SK-N-SH (cell line): Measurements from ENCODE around the gene PPARD. TPM values are rescaled to one million over a fixed set of nuclear protein-coding genes. Genes with fewer than 3 reads are reported as not detected.

Experiments
- CTCF ChIA-PET: fragments of 300-600, 350-600 bp; formaldehyde crosslinking; extraction: SDS; loops from one replicate; lab custom pipeline; 2021; lab: Yijun Ruan, JAX
- POLR2A ChIA-PET: fragments of 350-600 bp; sonication (Branson Sonifier 250); formaldehyde crosslinking; extraction: SDS; loops from one replicate; lab custom pipeline; 2020; ENCODE audit warnings: antibody characterized with exemption, inconsistent platforms; lab: Yijun Ruan, JAX
- DNase-seq: peaks from one replicate; pipeline ENCODE4 v3.0.0; 2012
- H2AFZ ChIP-seq: fragments of 200-600 bp; sonication (generic); 2 replicates; pipeline ENCODE4 v1.8.1; 2016; ENCODE audit warnings: antibody characterized with exemption, mild to moderate bottlenecking, low read depth
- H3F3A ChIP-seq: fragments of 200-600 bp; sonication (generic); replicated peaks from 2 replicates; pipeline ENCODE3; 2016; ENCODE audit warnings: antibody characterized with exemption, mild to moderate bottlenecking; ENCODE audit not compliant: insufficient read depth
- H3K27ac ChIP-seq, 2 experiments: fragments of 200-500 bp in 1 of 2; fragments of 200-600 bp in 1 of 2; sonication (Bioruptor generic) in 1 of 2; sonication (generic), shearing (Covaris generic) in 1 of 2; 2 replicates each; pipeline versions ENCODE4 v1.5.1 to v1.6.1; 2014 to 2016; ENCODE audit warnings: low read depth in 2 of 2, inconsistent platforms in 1 of 2, low read length in 1 of 2, mild to moderate bottlenecking in 1 of 2, mixed read lengths in 1 of 2
- H3K27me3 ChIP-seq: fragments of 200-600 bp; sonication (generic), shearing (Covaris generic); 2 replicates; pipeline ENCODE4 v1.6.1; 2016; ENCODE audit warnings: mixed run types; ENCODE audit not compliant: insufficient read depth
- H3K36me3 ChIP-seq, 2 experiments: fragments of 200-500 bp in 1 of 2; fragments of 200-600 bp in 1 of 2; sonication (Bioruptor generic) in 1 of 2; sonication (generic) in 1 of 2; replicated peaks in 1 of 2; 2 replicates each; pipeline versions ENCODE3 to v1.5.1; 2014 to 2016; ENCODE audit warnings: low read length in 1 of 2, mild to moderate bottlenecking in 1 of 2; ENCODE audit not compliant: insufficient read depth in 2 of 2, control insufficient read depth in 1 of 2
- H3K4me1 ChIP-seq, 2 experiments: fragments of 200-500 bp in 1 of 2; fragments of 200-600 bp in 1 of 2; sonication (Bioruptor generic) in 1 of 2; sonication (generic), shearing (Covaris generic) in 1 of 2; 2 replicates each; pipeline versions ENCODE4 v1.5.1 to v1.6.1; 2014 to 2016; ENCODE audit warnings: low read depth in 1 of 2, low read length in 1 of 2, mixed run types in 1 of 2; ENCODE audit not compliant: insufficient read depth in 2 of 2, control insufficient read depth in 1 of 2
- H3K4me2 ChIP-seq: fragments of 200-600 bp; sonication (generic), shearing (Covaris generic); 2 replicates; pipeline ENCODE4 v1.6.1; 2017; ENCODE audit warnings: mixed run types
- H3K4me3 ChIP-seq, 2 experiments: fragments of 200-500 bp in 1 of 2; fragments of 200-600 bp in 1 of 2; sonication (Bioruptor generic) in 1 of 2; sonication (generic), shearing (Covaris generic) in 1 of 2; 2 replicates each; pipeline versions ENCODE4 v1.5.1 to v1.8.1; 2014 to 2016; ENCODE audit warnings: low read depth in 2 of 2, inconsistent platforms in 1 of 2, low read length in 1 of 2, mild to moderate bottlenecking in 1 of 2, mixed read lengths in 1 of 2, moderate library complexity in 1 of 2
- H3K79me2 ChIP-seq: fragments of 200-600 bp; sonication (generic); 2 replicates; pipeline ENCODE4 v1.8.1; 2017; ENCODE audit warnings: mild to moderate bottlenecking; ENCODE audit not compliant: insufficient read depth
- H3K9ac ChIP-seq: fragments of 200-600 bp; sonication (generic); 2 replicates; pipeline ENCODE4 v1.6.1; 2017; ENCODE audit warnings: mixed run types
- H3K9me2 ChIP-seq: fragments of 200-600 bp; sonication (generic); 2 replicates; pipeline ENCODE4 v1.6.1; 2017; ENCODE audit warnings: mixed run types
- H3K9me3 ChIP-seq: fragments of 200-600 bp; sonication (generic); 2 replicates; pipeline ENCODE4 v1.6.1; 2017; ENCODE audit warnings: mixed run types, mild to moderate bottlenecking, moderate library complexity
- H4K20me1 ChIP-seq: fragments of 200-600 bp; sonication (generic); 2 replicates; pipeline ENCODE4 v1.6.1; 2017; ENCODE audit warnings: mild to moderate bottlenecking, mixed run types; ENCODE audit not compliant: insufficient read depth
- FOSL2 ChIP-seq: IDR thresholded peaks from 2 replicates; pipeline ENCODE4 v1.4.0; 2012; ENCODE audit warnings: low read depth, mild to moderate bottlenecking, moderate library complexity, borderline replicate concordance
- FOXJ3 ChIP-seq: sonication (generic); formaldehyde crosslinking; IDR thresholded peaks from 2 replicates; pipeline ENCODE4 v1.5.1; 2020; ENCODE audit warnings: mild to moderate bottlenecking, missing genetic modification reagents
- FOXM1 ChIP-seq: IDR thresholded peaks from 2 replicates; pipeline ENCODE4 v1.4.0; 2012; ENCODE audit warnings: low read depth, mild to moderate bottlenecking
- GATA2 ChIP-seq: sonication (generic); formaldehyde crosslinking; IDR thresholded peaks from 2 replicates; pipeline ENCODE4 v1.5.0; 2020; ENCODE audit warnings: mild to moderate bottlenecking, missing genetic modification reagents
- JUND ChIP-seq: IDR thresholded peaks from 2 replicates; pipeline ENCODE4 v1.4.0; 2012
- MEF2A ChIP-seq: IDR thresholded peaks from 2 replicates; pipeline ENCODE4 v1.4.0; 2012; ENCODE audit warnings: low read depth, borderline replicate concordance
- MXI1 ChIP-seq: IDR thresholded peaks from 2 replicates; pipeline ENCODE4 v1.6.1; 2012; ENCODE audit warnings: mild to moderate bottlenecking, low read depth, low read length, improper control_type of control experiment
- NFIC ChIP-seq: IDR thresholded peaks from 2 replicates; pipeline ENCODE4 v1.4.0; 2012; ENCODE audit warnings: borderline replicate concordance
- PBX3 ChIP-seq: IDR thresholded peaks from 2 replicates; pipeline ENCODE4; 2012
- POLR2AphosphoS5 ChIP-seq: IDR thresholded peaks from 2 replicates; pipeline ENCODE4 v1.6.1; 2012; ENCODE audit warnings: low read depth, low read length
- RAD21 ChIP-seq: IDR thresholded peaks from 2 replicates; pipeline ENCODE4 v1.6.1; 2012; ENCODE audit warnings: mild to moderate bottlenecking, low read length
- SMC3 ChIP-seq: IDR thresholded peaks from 2 replicates; pipeline ENCODE4 v1.6.1; 2012; ENCODE audit warnings: low read depth, low read length, improper control_type of control experiment
- TAF1 ChIP-seq: IDR thresholded peaks from 2 replicates; pipeline ENCODE4 v1.6.1; 2012; ENCODE audit warnings: low read depth, mild to moderate bottlenecking, low read length, moderate library complexity, borderline replicate concordance
- TCF12 ChIP-seq: IDR thresholded peaks from 2 replicates; pipeline ENCODE4 v1.4.0; 2012
- TEAD4 ChIP-seq: IDR thresholded peaks from 2 replicates; pipeline ENCODE4 v1.4.0; 2012; ENCODE audit warnings: mild to moderate bottlenecking, borderline replicate concordance; ENCODE audit not compliant: insufficient read depth
- YY1 ChIP-seq: IDR thresholded peaks from 2 replicates; pipeline ENCODE4 v1.4.0; 2012; ENCODE audit warnings: low read depth, mild to moderate bottlenecking
- WGBS: methylation state at CpG from one replicate; pipeline ENCODE4 v1.1.6; 2017; ENCODE audit warnings: low lambda C conversion rate; 5-methylcytosine and 5-hydroxymethylcytosine counted together
- polyA plus RNA-seq, 3 experiments: library from polyadenylated mRNA; depleted of rRNA; stranded (reverse); fragments of >200 nt; gene quantifications; 2 replicates each; pipeline ENCODE4 v1.2.3, GENCODE V29; 2012

The PPARD gene
- polyA plus RNA-seq, 1 of the 3 experiments (the other 2 are of a cell fraction): 13.3 TPM

GRCh38 chr6:35319346-35320030, 22.9 kb upstream of the PPARD start:
- peak; percentile 10 for DNase-seq
- no peak for TF ChIP-seq MXI1
- TF ChIP-seq TEAD4: no peak
- no peak for TF ChIP-seq FOSL2
- no peak for TF ChIP-seq MEF2A
- no peak for TF ChIP-seq GATA2
- TF ChIP-seq RAD21: no peak
- TF ChIP-seq YY1: no peak
- TF ChIP-seq POLR2AphosphoS5: no peak
- TF ChIP-seq TAF1: no peak
- no peak for TF ChIP-seq PBX3
- no peak for TF ChIP-seq FOXM1
- TF ChIP-seq SMC3: no peak
- no peak for TF ChIP-seq NFIC
- no peak for TF ChIP-seq TCF12
- TF ChIP-seq FOXJ3 (CRISPR knock-in tag): no peak
- Histone ChIP-seq H3F3A (no peaks in the 10 kb centered on the region), H3K27ac (no peak overlapping the region), H3K9ac (no peak overlapping the region), H3K9me3 (no peaks in the 10 kb centered on the region), H3K36me3 (no peaks in the 10 kb centered on the region), H3K9me2 (no peaks in the 10 kb centered on the region), H3K4me1 (peaks cover 0 to 7% of the 10 kb centered on the region in 2 experiments; a peak in 1 of 4 replicates), H3K27me3 (peaks cover 10% of the 10 kb centered on the region; the same call in 1 of the 2 replicates), H3K79me2 (no peaks in the 10 kb centered on the region), H3K4me2 (no peak overlapping the region), H4K20me1 (no peaks in the 10 kb centered on the region), H2AFZ (no peak overlapping the region), H3K4me3 (no peak overlapping the region)
- 90% methylated on average over 20 of the region's 20 CpGs for WGBS
- ChIA-PET POLR2A (no interaction called here), CTCF (interaction anchor here (1.2 to 4.5 kb wide), 5 partner anchors 11 to 130 kb away, joined by 4 to 23 read pairs (median 5); partner anchors contain the start of gene PPARD)

DNA sequence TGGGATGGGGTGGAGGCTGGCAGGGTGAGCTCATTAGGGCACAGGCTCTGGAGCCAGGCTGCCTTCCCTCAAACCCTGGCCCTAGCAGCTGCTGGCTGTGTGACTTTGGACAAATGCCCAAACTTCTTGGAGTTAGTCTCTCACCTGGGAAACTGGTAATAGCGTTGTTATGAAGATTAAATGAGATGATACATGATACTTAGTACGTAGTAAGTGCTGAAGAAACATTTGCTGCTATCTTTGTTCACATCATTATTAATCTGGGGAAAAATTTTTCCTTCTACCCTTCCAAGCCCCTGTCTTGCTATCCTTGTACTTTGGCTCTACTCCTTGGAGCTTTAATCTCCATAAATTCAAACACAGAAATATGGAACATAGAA, 22.3 kb upstream of the PPARD start:
- H2AFZ ChIP-seq: no peak overlapping the region

More for the DNA sequence above, 22.3 kb upstream of the PPARD start:
- no peaks in the 10 kb centered on the region for H3K79me2 ChIP-seq
- peaks cover 0 to 7% of the 10 kb centered on the region in 2 experiments; a peak in 1 of 4 replicates for H3K4me1 ChIP-seq
- DNase-seq: peak; percentile 9
- TF ChIP-seq JUND (no peak), SMC3 (no peak)
- no peaks in the 10 kb centered on the region for H3K9me2 ChIP-seq
- H3K9me3 ChIP-seq: no peaks in the 10 kb centered on the region
- H3K27me3 ChIP-seq: peaks cover 8% of the 10 kb centered on the region; the same call in 1 of the 2 replicates
- H3K9ac ChIP-seq: no peak overlapping the region
- H3F3A ChIP-seq: no peaks in the 10 kb centered on the region
- WGBS: 75% methylated on average over 2 of the region's 2 CpGs
- H3K4me3 ChIP-seq: no peak overlapping the region
- no peaks in the 10 kb centered on the region for H3K36me3 ChIP-seq
- no peaks in the 10 kb centered on the region for H4K20me1 ChIP-seq
- ChIA-PET POLR2A (no interaction called here), CTCF (interaction anchor here (1.1 to 4.5 kb wide), 5 partner anchors 10 to 130 kb away, joined by 3 to 23 read pairs (median 4); partner anchors contain the start of gene PPARD)
- no peak overlapping the region for H3K27ac ChIP-seq
- no peak overlapping the region for H3K4me2 ChIP-seq
